ENCODE results near the gene DYNC2LI1. TPM values are rescaled to one million over a fixed set of nuclear protein-coding genes. Genes with fewer than 3 reads are reported as not detected.
A peak's percentile ranks its signal among the peaks of the same experiment; 100 is the strongest.

The DYNC2LI1 gene
- polyA plus RNA-seq, 3 donors, result 52.0 to 98.9 (median 81.2) TPM

- peak in 4 of 11 donors; percentile 60 to 79 (median 74) for DNase-seq (ENCODE audit: extremely low read depth in 1 of 11, low read depth in 9 of 11, low spot score in 4 of 11)
Measured at GRCh38 chr2:43745457-43745856, 28.4 kb upstream of the DYNC2LI1 start.

- no peak for DNase-seq (ENCODE audit: extremely low read depth in 1 of 11, low read depth in 9 of 11, low spot score in 4 of 11)
Measured at GRCh38 chr2:43748333-43748732, 25.5 kb upstream of the DYNC2LI1 start.

- no peak for DNase-seq (ENCODE audit: extremely low read depth in 1 of 11, low read depth in 9 of 11, low spot score in 4 of 11)
Measured at GRCh38 chr2:43749583-43749982, 24.3 kb upstream of the DYNC2LI1 start.

- DNase-seq (ENCODE audit: extremely low read depth in 1 of 11, low read depth in 9 of 11, low spot score in 4 of 11), result no peak
Measured at GRCh38 chr2:43751476-43751990, 22.3 kb upstream of the DYNC2LI1 start.

GRCh38 chr2:43752302-43752701, 21.5 kb upstream of the DYNC2LI1 start:
- DNase-seq (ENCODE audit: extremely low read depth in 1 of 11, low read depth in 9 of 11, low spot score in 4 of 11), result no peak

- DNase-seq (ENCODE audit: extremely low read depth in 1 of 11, low read depth in 9 of 11, low spot score in 4 of 11), result no peak
Measured at GRCh38 chr2:43754180-43754579, 19.7 kb upstream of the DYNC2LI1 start.

GRCh38 chr2:43758739-43759138, 15.1 kb upstream of the DYNC2LI1 start:
- DNase-seq (ENCODE audit: extremely low read depth in 1 of 11, low read depth in 9 of 11, low spot score in 4 of 11), result no peak

- no peak for DNase-seq (ENCODE audit: extremely low read depth in 1 of 11, low read depth in 9 of 11, low spot score in 4 of 11)
Measured at GRCh38 chr2:43759195-43759594, 14.6 kb upstream of the DYNC2LI1 start.

- no peak for DNase-seq (ENCODE audit: extremely low read depth in 1 of 11, low read depth in 9 of 11, low spot score in 4 of 11)
Measured at GRCh38 chr2:43762286-43762685, 11.6 kb upstream of the DYNC2LI1 start.

- no peak for DNase-seq (ENCODE audit: extremely low read depth in 1 of 11, low read depth in 9 of 11, low spot score in 4 of 11)
Measured at GRCh38 chr2:43763091-43763490, 10.7 kb upstream of the DYNC2LI1 start.

- no peak for DNase-seq (ENCODE audit: extremely low read depth in 1 of 11, low read depth in 9 of 11, low spot score in 4 of 11)
Measured at GRCh38 chr2:43764086-43764705, 9.6 kb upstream of the DYNC2LI1 start.

- DNase-seq (ENCODE audit: extremely low read depth in 1 of 11, low read depth in 9 of 11, low spot score in 4 of 11), result peak in 1 of 11 donors; percentile 57
Measured at GRCh38 chr2:43766006-43766405, 7.8 kb upstream of the DYNC2LI1 start.

GRCh38 chr2:43774617-43775016, 778 bp downstream of the DYNC2LI1 start:
- no peak for DNase-seq (ENCODE audit: extremely low read depth in 1 of 11, low read depth in 9 of 11, low spot score in 4 of 11)

GRCh38 chr2:43776324-43776723, 2.5 kb downstream of the DYNC2LI1 start:
- no peak for DNase-seq (ENCODE audit: extremely low read depth in 1 of 11, low read depth in 9 of 11, low spot score in 4 of 11)

GRCh38 chr2:43777306-43777926, 3.6 kb downstream of the DYNC2LI1 start:
- no peak for DNase-seq (ENCODE audit: extremely low read depth in 1 of 11, low read depth in 9 of 11, low spot score in 4 of 11)

- no peak for DNase-seq (ENCODE audit: extremely low read depth in 1 of 11, low read depth in 9 of 11, low spot score in 4 of 11)
Measured at GRCh38 chr2:43778233-43778632, 4.4 kb downstream of the DYNC2LI1 start.

- DNase-seq (ENCODE audit: extremely low read depth in 1 of 11, low read depth in 9 of 11, low spot score in 4 of 11), result no peak
Measured at GRCh38 chr2:43787895-43788294, 14.1 kb downstream of the DYNC2LI1 start.

GRCh38 chr2:43788646-43789045, 14.8 kb downstream of the DYNC2LI1 start:
- DNase-seq (ENCODE audit: extremely low read depth in 1 of 11, low read depth in 9 of 11, low spot score in 4 of 11), result no peak

- peak in 6 of 11 donors; percentile 4 to 38 (median 26) for DNase-seq (ENCODE audit: extremely low read depth in 1 of 11, low read depth in 9 of 11, low spot score in 4 of 11)
Measured at GRCh38 chr2:43790147-43790546, 16.3 kb downstream of the DYNC2LI1 start.

GRCh38 chr2:43791035-43791765, 17.4 kb downstream of the DYNC2LI1 start:
- no peak for DNase-seq (ENCODE audit: extremely low read depth in 1 of 11, low read depth in 9 of 11, low spot score in 4 of 11)

All from renal cortex interstitium (tissue), 11 donors.